Activated B cell treated with CpG ODN at 0.5 μM for 24 hours (primary cell): ENCODE measurements around the gene FHIT. TPM values are rescaled to one million over a fixed set of nuclear protein-coding genes. Genes with fewer than 3 reads are reported as not detected.

Experiments
- ATAC-seq: fragments of 200-7000 bp; cut with Tn5 transposase; one replicate; pipeline ENCODE4 v1.10.0; 2021; ENCODE audit warnings: low read depth, mild to moderate bottlenecking, moderate library complexity
- CTCF ChIA-PET: fragments of 350-600 bp; sonication (Branson Sonifier 250); formaldehyde crosslinking; loops from one replicate; lab custom pipeline; 2021; ENCODE audit warnings: antibody characterized with exemption; lab: Charles Lee
- POLR2A ChIA-PET: fragments of 350-600 bp; sonication (Branson Sonifier 250); formaldehyde crosslinking; loops from one replicate; lab custom pipeline; 2021; ENCODE audit warnings: antibody characterized with exemption; lab: Charles Lee
- DNase-seq: peaks from one replicate; pipeline ENCODE4 v3.0.0; 2022
- H3K27ac Mint-ChIP-seq: one replicate; pipeline ENCODE4 v1.8.0; 2020; ENCODE audit warnings: mixed read lengths
- H3K27me3 Mint-ChIP-seq: one replicate; pipeline ENCODE4 v1.8.0; 2021; ENCODE audit warnings: mixed read lengths
- H3K36me3 Mint-ChIP-seq: one replicate; pipeline ENCODE4 v1.8.0; 2021; ENCODE audit warnings: low read depth, mixed read lengths
- H3K4me1 Mint-ChIP-seq: one replicate; pipeline ENCODE4 v1.8.0; 2021; ENCODE audit warnings: mixed read lengths
- H3K4me3 Mint-ChIP-seq: one replicate; pipeline ENCODE4 v1.8.0; 2020; ENCODE audit warnings: mild to moderate bottlenecking, mixed read lengths
- H3K9me3 Mint-ChIP-seq: one replicate; pipeline ENCODE4 v1.8.0; 2020; ENCODE audit warnings: mixed read lengths
- CTCF ChIP-seq: fragments of 200-600 bp; IDR thresholded peaks from one replicate; pipeline ENCODE4 v1.8.0; 2022; ENCODE audit warnings: antibody characterized with exemption, mild to moderate bottlenecking
- intact Hi-C: fragments of 100-400 bp; cut with micrococcal nuclease; formaldehyde crosslinking; loops from one replicate; pipeline ENCODE4 v1.15.1; 2024
- total RNA-seq: library from RNA; stranded (reverse); gene quantifications from 2 replicates; pipeline ENCODE4 v1.2.3, GENCODE V29; 2022

The FHIT gene
- total RNA-seq, 1 donor from 2014 or later, result 5.5 TPM

DNA sequence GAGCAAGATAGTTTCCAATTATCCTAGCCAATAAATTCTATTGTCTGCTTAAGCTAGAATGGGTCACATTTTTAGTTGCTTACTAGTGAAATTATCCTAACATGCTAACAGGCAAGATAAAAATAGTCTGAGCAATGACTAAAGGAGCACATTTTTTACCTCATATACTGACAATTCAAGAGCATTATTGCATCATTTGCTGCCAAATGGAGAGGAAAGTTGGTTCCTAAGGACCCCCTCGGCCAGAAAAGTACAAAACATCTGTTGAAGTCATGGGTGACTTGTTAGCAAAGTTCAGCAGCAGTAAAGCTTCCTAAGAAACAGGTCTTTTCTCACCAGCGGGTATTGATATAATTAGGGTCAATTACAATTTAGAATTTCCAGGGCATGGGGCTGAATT, 1001.0 kb downstream of the FHIT start:
- Mint-ChIP-seq H3K4me1 (peaks cover 3% of the 10 kb centered on the region), H3K9me3 (no peaks in the 10 kb centered on the region), H3K4me3 (no peak overlapping the region), H3K27me3 (no peaks in the 10 kb centered on the region), H3K27ac (no peak overlapping the region), H3K36me3 (no peaks in the 10 kb centered on the region)
- intact Hi-C loops, result no loop called here
- POLR2A ChIA-PET, result no interaction called here
- CTCF ChIA-PET, result no interaction called here
- no peak for TF ChIP-seq CTCF
- ATAC-seq (no peak), DNase-seq (no peak)

DNA sequence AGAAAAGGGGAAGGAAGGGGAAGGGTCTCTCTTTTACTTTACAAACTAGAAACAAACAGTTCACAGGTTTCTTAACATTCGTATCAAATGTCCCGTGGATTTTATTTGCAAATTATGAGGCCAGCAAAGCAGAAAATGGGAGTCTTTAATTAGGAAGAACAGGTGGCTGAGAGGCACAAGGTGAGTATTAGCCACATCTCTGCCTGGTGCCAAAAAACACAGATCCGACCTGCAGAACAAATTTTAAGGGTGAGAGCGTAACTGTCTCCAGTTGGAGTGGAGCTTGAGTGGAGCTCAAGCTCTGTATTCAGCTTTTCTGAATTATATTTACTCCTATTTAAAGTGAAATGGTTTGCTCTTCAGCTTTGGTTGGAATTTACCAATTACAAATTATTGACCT, 1004.9 kb downstream of the FHIT start:
- H3K9me3 Mint-ChIP-seq, result no peaks in the 10 kb centered on the region
- ChIA-PET POLR2A (no interaction called here), CTCF (no interaction called here)
- no peaks in the 10 kb centered on the region for H3K36me3 Mint-ChIP-seq
- intact Hi-C loops, result no loop called here
- ATAC-seq (no peak), DNase-seq (no peak)
- H3K4me3 Mint-ChIP-seq, result no peak overlapping the region
- H3K4me1 Mint-ChIP-seq, result peaks cover 3% of the 10 kb centered on the region
- no peaks in the 10 kb centered on the region for H3K27me3 Mint-ChIP-seq
- no peak for TF ChIP-seq CTCF
- H3K27ac Mint-ChIP-seq, result no peak overlapping the region

DNA sequence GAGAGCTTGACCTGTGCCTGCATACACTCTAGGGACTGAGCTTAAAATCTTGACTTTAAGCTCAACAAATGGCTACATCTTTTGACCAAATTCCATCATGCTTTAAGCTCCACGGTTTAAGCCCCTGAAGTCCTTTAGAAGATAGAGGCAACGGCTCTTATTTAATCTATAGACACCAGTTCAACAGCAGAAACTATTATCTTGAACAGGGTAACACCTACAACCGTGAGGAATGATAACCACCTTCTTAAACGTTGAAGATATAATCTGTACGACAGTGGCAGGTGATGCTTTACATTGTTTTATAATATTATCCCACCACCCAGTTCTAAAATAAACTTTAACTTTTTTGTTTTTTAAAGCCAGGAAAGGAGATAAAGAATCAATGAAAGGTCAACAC, 1007.8 kb downstream of the FHIT start:
- H3K9me3 Mint-ChIP-seq, result no peaks in the 10 kb centered on the region
- no peak for DNase-seq
- ChIA-PET CTCF (no interaction called here), POLR2A (no interaction called here)
- H3K27ac Mint-ChIP-seq, result no peak overlapping the region
- no peaks in the 10 kb centered on the region for H3K4me1 Mint-ChIP-seq
- TF ChIP-seq CTCF, result no peak
- H3K27me3 Mint-ChIP-seq, result peaks cover 1% of the 10 kb centered on the region
- no peak overlapping the region for H3K4me3 Mint-ChIP-seq
- intact Hi-C loops, result no loop called here
- no peaks in the 10 kb centered on the region for H3K36me3 Mint-ChIP-seq
- ATAC-seq, result no peak

GRCh38 chr3:60240492-60240891, 1010.8 kb downstream of the FHIT start:
- Mint-ChIP-seq H3K36me3 (no peaks in the 10 kb centered on the region), H3K4me1 (no peaks in the 10 kb centered on the region), H3K27ac (no peak overlapping the region), H3K9me3 (no peaks in the 10 kb centered on the region), H3K27me3 (peaks cover 4% of the 10 kb centered on the region), H3K4me3 (no peak overlapping the region)
- CTCF ChIA-PET, result no interaction called here
- no peak for DNase-seq
- ATAC-seq, result no peak
- no peak for TF ChIP-seq CTCF
- POLR2A ChIA-PET, result no interaction called here
- intact Hi-C loops, result no loop called here

DNA sequence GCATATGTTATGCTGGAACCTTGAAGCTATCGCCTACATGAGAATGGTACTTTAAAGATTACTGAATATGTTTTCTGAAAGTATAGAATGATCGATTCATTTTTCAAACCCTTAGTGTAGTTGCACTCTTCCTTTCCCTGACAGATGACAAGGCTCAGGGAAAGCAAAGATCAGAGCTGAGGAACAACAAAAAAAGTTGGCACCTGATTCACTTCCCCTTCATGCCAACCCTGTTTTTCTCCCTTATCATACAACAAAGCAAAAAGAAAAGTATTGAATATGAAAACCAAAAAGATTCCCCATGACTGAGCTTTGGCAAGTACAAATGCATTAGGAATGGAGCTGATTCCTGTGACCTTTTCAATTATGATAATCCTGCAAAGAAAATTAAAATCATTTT, 1012.7 kb downstream of the FHIT start:
- Mint-ChIP-seq H3K36me3 (no peaks in the 10 kb centered on the region), H3K4me3 (no peak overlapping the region), H3K9me3 (no peaks in the 10 kb centered on the region), H3K4me1 (no peaks in the 10 kb centered on the region), H3K27me3 (peaks cover 4% of the 10 kb centered on the region), H3K27ac (no peak overlapping the region)
- intact Hi-C loops, result loop anchor here (10.0 kb wide), 1 partner anchor 84 kb away; no protein-coding TSS in a partner anchor
- CTCF ChIA-PET, result no interaction called here
- ATAC-seq (no peak), DNase-seq (no peak)
- POLR2A ChIA-PET, result no interaction called here
- TF ChIP-seq CTCF, result no peak
